H1 (cell line): ENCODE measurements around the gene CLEC16A. TPM values are rescaled to one million over a fixed set of nuclear protein-coding genes. Genes with fewer than 3 reads are reported as not detected.

Experiments
- CTCF ChIA-PET: fragments of 300-600 bp; sonication (Branson Sonifier 250); formaldehyde crosslinking; loops from one replicate; lab custom pipeline; 2021; ENCODE audit not compliant: partially characterized antibody; lab: Charles Lee
- POLR2A ChIA-PET: fragments of 300-600 bp; sonication (Branson Sonifier 250); formaldehyde crosslinking; loops from one replicate; lab custom pipeline; 2021; ENCODE audit warnings: inconsistent platforms; ENCODE audit not compliant: partially characterized antibody; lab: Charles Lee
- DNase-seq, 2 experiments: peaks; one replicate each; pipeline versions ENCODE4 v3.0.0 to v3.0.0-alpha.2; 2010 to 2022; ENCODE audit warnings: low spot score in 2 of 2, low read depth in 1 of 2, mixed read lengths in 1 of 2
- FAIRE-seq: peaks from 2 replicates; lab custom pipeline; 2011; peaks lifted over from hg19 to GRCh38; lab: Jason Lieb, UNC
- H2AFZ ChIP-seq: 2 replicates; pipeline ENCODE4 v1.8.1; 2012; ENCODE audit warnings: low read length, inconsistent platforms
- H2AK5ac ChIP-seq: 2 replicates; pipeline ENCODE4 v1.6.1; 2013; ENCODE audit warnings: low read depth, low read length
- H2BK120ac ChIP-seq: replicated peaks from 2 replicates; pipeline ENCODE3; 2013; ENCODE audit warnings: low read depth, low read length, inconsistent platforms
- H2BK12ac ChIP-seq: 2 replicates; pipeline ENCODE4 v1.6.1; 2013; ENCODE audit warnings: low read depth, low read length
- H2BK15ac ChIP-seq: 2 replicates; pipeline ENCODE4 v1.6.1; 2013; ENCODE audit warnings: low read length
- H2BK20ac ChIP-seq: 2 replicates; pipeline ENCODE4 v1.6.1; 2013; ENCODE audit warnings: low read length
- H2BK5ac ChIP-seq: 2 replicates; pipeline ENCODE4 v1.6.1; 2013; ENCODE audit warnings: low read depth, low read length
- H3K14ac ChIP-seq: 2 replicates; pipeline ENCODE4 v1.6.1; 2013; ENCODE audit warnings: inconsistent platforms; ENCODE audit not compliant: insufficient read length
- H3K18ac ChIP-seq: 2 replicates; pipeline ENCODE4 v1.6.1; 2013; ENCODE audit warnings: low read length; ENCODE audit errors: extremely low read depth
- H3K23ac ChIP-seq: 2 replicates; pipeline ENCODE4 v1.6.1; 2013; ENCODE audit warnings: inconsistent platforms; ENCODE audit not compliant: insufficient read length
- H3K23me2 ChIP-seq: 2 replicates; pipeline ENCODE4 v1.6.1; 2013; ENCODE audit warnings: low read depth, low read length
- H3K27ac ChIP-seq: 2 replicates; pipeline ENCODE4 v1.6.1; 2011; ENCODE audit warnings: low read depth, low read length, inconsistent platforms
- H3K27me3 ChIP-seq, 4 experiments: replicated peaks in 1 of 4; 1 replicate in 1 of 4; 2 replicates in 3 of 4; pipeline versions ENCODE4 v1.6.1 to v1.8.1; 2011 to 2013; ENCODE audit warnings: low read length in 3 of 4, mild to moderate bottlenecking in 3 of 4, inconsistent platforms in 2 of 4, mixed read lengths in 2 of 4, moderate library complexity in 1 of 4; ENCODE audit not compliant: control insufficient read depth in 3 of 4, insufficient read depth in 3 of 4; ENCODE audit errors: extremely low read depth in 1 of 4
- H3K36me3 ChIP-seq, 4 experiments: 2 replicates each; pipeline versions ENCODE4 v1.6.1 to v1.8.1; 2011 to 2013; ENCODE audit warnings: mild to moderate bottlenecking in 4 of 4, low read length in 3 of 4, moderate library complexity in 2 of 4, control low read depth in 1 of 4, inconsistent platforms in 1 of 4; ENCODE audit not compliant: insufficient read depth in 4 of 4, control insufficient read depth in 2 of 4
- H3K4ac ChIP-seq: replicated peaks from 2 replicates; pipeline ENCODE3; 2013; ENCODE audit warnings: low read length, low read depth, mixed read lengths, inconsistent platforms; ENCODE audit not compliant: insufficient read length
- H3K4me1 ChIP-seq, 4 experiments: replicated peaks in 1 of 4; 1 replicate in 1 of 4; 2 replicates in 3 of 4; pipeline versions ENCODE4 v1.6.1 to v1.8.1; 2011 to 2013; ENCODE audit warnings: low read length in 3 of 4, inconsistent platforms in 2 of 4, mixed read lengths in 1 of 4; ENCODE audit not compliant: insufficient read depth in 4 of 4, control insufficient read depth in 3 of 4
- H3K4me2 ChIP-seq, 2 experiments: 2 replicates each; pipeline versions ENCODE4 v1.6.1 to v1.8.1; 2011 to 2013; ENCODE audit warnings: low read depth in 2 of 2, low read length in 2 of 2, control low read depth in 1 of 2, inconsistent platforms in 1 of 2, mild to moderate bottlenecking in 1 of 2; ENCODE audit not compliant: insufficient read depth in 1 of 2
- H3K4me3 ChIP-seq, 4 experiments: fragments of 200-600, 300-600 bp in 1 of 4; sonication (generic), shearing (Covaris generic), sonication (Bioruptor Twin) in 1 of 4; 2 replicates each; pipeline versions ENCODE4 v1.5.1 to v1.8.1; 2011 to 2016; ENCODE audit warnings: low read length in 4 of 4, low read depth in 3 of 4, control low read depth in 2 of 4, inconsistent platforms in 2 of 4, mild to moderate bottlenecking in 2 of 4, mixed read lengths in 1 of 4, moderate library complexity in 1 of 4; ENCODE audit not compliant: insufficient read depth in 2 of 4; ENCODE audit errors: extremely low read depth in 1 of 4
- H3K56ac ChIP-seq: replicated peaks from 2 replicates; pipeline ENCODE3; 2013; ENCODE audit warnings: low read depth, mild to moderate bottlenecking, mixed read lengths, low read length, inconsistent platforms; ENCODE audit not compliant: insufficient read length
- H3K79me1 ChIP-seq: 2 replicates; pipeline ENCODE4 v1.6.1; 2013; ENCODE audit warnings: low read depth, low read length, control low read depth
- H3K79me2 ChIP-seq, 2 experiments: 2 replicates each; pipeline versions ENCODE4 v1.6.1 to v1.8.1; 2012 to 2013; ENCODE audit warnings: low read length in 2 of 2, mild to moderate bottlenecking in 2 of 2, inconsistent platforms in 1 of 2; ENCODE audit not compliant: insufficient read depth in 2 of 2, control insufficient read depth in 1 of 2
- H3K9ac ChIP-seq, 4 experiments: replicated peaks in 1 of 4; 1 replicate in 1 of 4; 2 replicates in 3 of 4; pipeline versions ENCODE4 v1.6.1 to v1.8.1; 2011 to 2013; ENCODE audit warnings: low read depth in 3 of 4, low read length in 3 of 4, control low read depth in 2 of 4, mild to moderate bottlenecking in 2 of 4, moderate library complexity in 2 of 4, inconsistent platforms in 1 of 4; ENCODE audit errors: extremely low read depth in 1 of 4
- H3K9me3 ChIP-seq, 2 experiments: 2 replicates each; pipeline versions ENCODE4 v1.6.1 to v1.8.1; 2012 to 2013; ENCODE audit warnings: mild to moderate bottlenecking in 2 of 2, moderate library complexity in 2 of 2, control low read depth in 1 of 2, inconsistent platforms in 1 of 2, low read depth in 1 of 2, low read length in 1 of 2, mixed read lengths in 1 of 2; ENCODE audit not compliant: insufficient read depth in 2 of 2
- H4K20me1 ChIP-seq, 2 experiments: replicated peaks in 1 of 2; 2 replicates each; pipeline versions ENCODE3 to v1.8.1; 2011 to 2013; ENCODE audit warnings: inconsistent platforms in 2 of 2, low read length in 2 of 2, mild to moderate bottlenecking in 1 of 2; ENCODE audit not compliant: insufficient read depth in 2 of 2, control insufficient read depth in 1 of 2
- H4K5ac ChIP-seq: 2 replicates; pipeline ENCODE4 v1.6.1; 2013; ENCODE audit warnings: low read length, low read depth, mixed read lengths, inconsistent platforms; ENCODE audit not compliant: insufficient read length
- H4K8ac ChIP-seq: 2 replicates; pipeline ENCODE4 v1.8.0; 2013; ENCODE audit warnings: mild to moderate bottlenecking, moderate library complexity, low read length, inconsistent platforms; ENCODE audit not compliant: insufficient read depth; ENCODE audit errors: extremely low read depth
- H4K91ac ChIP-seq: replicated peaks from 2 replicates; pipeline ENCODE3; 2013; ENCODE audit warnings: low read length, mixed read lengths, inconsistent platforms; ENCODE audit not compliant: insufficient read length
- CBX8 ChIP-seq: fragments of 300-800, 300-1000 bp; sonication (generic); IDR thresholded peaks from 2 replicates; pipeline ENCODE4 v1.7.1; 2016; ENCODE audit warnings: low read depth, low read length, borderline replicate concordance
- POLR2AphosphoS5 ChIP-seq: IDR thresholded peaks from 2 replicates; pipeline ENCODE4 v1.6.1; 2011; ENCODE audit warnings: low read depth, low read length
- RXRA ChIP-seq: IDR thresholded peaks from 2 replicates; pipeline ENCODE4 v1.6.1; 2011; ENCODE audit warnings: low read depth, mild to moderate bottlenecking, low read length, moderate library complexity; ENCODE audit not compliant: insufficient read depth
- SP1 ChIP-seq: IDR thresholded peaks from 2 replicates; pipeline ENCODE4 v1.6.1; 2011; ENCODE audit warnings: low read depth, low read length
- WGBS, 2 experiments: shearing (Covaris generic) in 1 of 2; methylation state at CpG; one replicate each; pipeline versions ENCODE4 v1.1.6 to v1.1.7; 2013 to 2015; ENCODE audit warnings: low lambda C conversion rate in 2 of 2, mixed read lengths in 2 of 2, inconsistent platforms in 1 of 2, low coverage in 1 of 2, missing lambda C conversion rate in 1 of 2; ENCODE audit not compliant: insufficient replicate concordance in 2 of 2, insufficient coverage in 1 of 2, insufficient read length in 1 of 2; ENCODE audit errors: extremely low coverage in 1 of 2, missing lambda C conversion rate in 1 of 2; 5-methylcytosine and 5-hydroxymethylcytosine counted together
- polyA plus RNA-seq, 7 experiments: library from polyadenylated mRNA; depleted of rRNA in 3 of 7; stranded (reverse) in 5 of 7; unstranded in 2 of 7; fragments of >200 nt in 5 of 7; fragments of 200-250 nt in 2 of 7; gene quantifications; 1 replicate in 5 of 7; 2 replicates in 1 of 7; 4 replicates in 1 of 7; pipeline versions ENCODE4 v1.2.1 to v1.2.3, GENCODE V29; 2011 to 2013; ENCODE audit warnings: missing spikeins in 2 of 7, mixed read lengths in 2 of 7
- total RNA-seq: library from RNA; stranded (reverse); fragmentation: NEBNext Ultra II Directional; extraction: Animal tissue kit (Norgen Biotek cat#: 25700); gene quantifications from 2 replicates; pipeline ENCODE4 v1.2.1, GENCODE V29; 2021

CLEC16A gene
- total and polyA plus RNA-seq, 2 of the 8 experiments (the other 6 are each of a cell fraction or from before 2014, with no cell fraction given) = 7.6 to 19.3 TPM

- H3K4me3 ChIP-seq = no peak overlapping the region
- TF ChIP-seq POLR2AphosphoS5 = no peak
- no peak for TF ChIP-seq CBX8
- no peak for TF ChIP-seq RXRA
- TF ChIP-seq SP1 = no peak
- no peak overlapping the region for H2AFZ ChIP-seq
- H3K4me1 ChIP-seq = 0 out of 7 replicates have a peak, but pooled peaks cover 0 to 2% (median 0%) of the 10 kb centered on the region in 4 experiments
- H3K23ac ChIP-seq = no peak overlapping the region
- H3K9me3 ChIP-seq = no peaks in the 10 kb centered on the region
- H3K18ac ChIP-seq = no peak overlapping the region
- FAIRE-seq (no peak), DNase-seq (no peak)
- peaks cover 0 to 3% of the 10 kb centered on the region in 2 experiments for H4K20me1 ChIP-seq
- H3K56ac ChIP-seq = no peak overlapping the region
- no peak overlapping the region for H2BK20ac ChIP-seq
- 91% methylated on average over 14 of the region's 14 CpGs; no CpG with 5 or more reads in 1 of the 2 experiments for WGBS, 2 experiments
- H2BK12ac ChIP-seq = no peak overlapping the region
- no peak overlapping the region for H2BK15ac ChIP-seq
- H3K36me3 ChIP-seq = no peaks in the 10 kb centered on the region; a peak in 1 of 8 replicates
- H3K14ac ChIP-seq = no peak overlapping the region
- ChIA-PET CTCF (interaction anchor here (1.9 to 2.2 kb wide), 3 partner anchors 7 to 41 kb away, joined by 6 to 14 read pairs (median 9); no protein-coding TSS in a partner anchor), POLR2A (no interaction called here)
- no peak overlapping the region for H4K8ac ChIP-seq
- no peak overlapping the region for H4K5ac ChIP-seq
- H2BK5ac ChIP-seq = no peak overlapping the region
- H3K79me2 ChIP-seq = no peaks in the 10 kb centered on the region
- H2BK120ac ChIP-seq = no peak overlapping the region
- H3K4me2 ChIP-seq = no peak overlapping the region
- H3K4ac ChIP-seq = no peak overlapping the region
- H4K91ac ChIP-seq = no peak overlapping the region
- H2AK5ac ChIP-seq = no peak overlapping the region
- no peaks in the 10 kb centered on the region for H3K23me2 ChIP-seq
- no peaks in the 10 kb centered on the region for H3K27me3 ChIP-seq
- H3K79me1 ChIP-seq = no peaks in the 10 kb centered on the region
- H3K27ac ChIP-seq = no peak overlapping the region
- no peak overlapping the region for H3K9ac ChIP-seq
Measured at GRCh38 chr16:10978871-10979446, 34.6 kb downstream of the CLEC16A start.
